MG63 (cell line): Measurements from ENCODE around the gene NOL3. TPM values are rescaled to one million over a fixed set of nuclear protein-coding genes. Genes with fewer than 3 reads are reported as not detected.

ENCODE experiments used
- total RNA-seq: library from RNA; depleted of rRNA; stranded (reverse); fragments of >200 nt; shearing (Covaris generic); gene quantifications from 2 replicates; pipeline ENCODE4 v1.2.3, GENCODE V29; 2014; ENCODE audit warnings: low replicate concordance; rRNA removed

NOL3 gene
- total RNA-seq, 1 experiment from 2014 or later: 16.5 TPM

Other genes with a start within 250 kb of the NOL3 start
- 1.6 and 10.4 TPM in 2 replicates for gene RRAD, start 245.0 kb upstream of the NOL3 start, total RNA-seq
- 52.7 and 125 TPM in 2 replicates for gene CIAO2B, start 236.1 kb upstream of the NOL3 start, total RNA-seq
- 12.8 and 32.7 TPM in 2 replicates for gene CES2, start 235.0 kb upstream of the NOL3 start, total RNA-seq
- 1.3 and 1.9 TPM in 2 replicates for gene CES3, start 209.3 kb upstream of the NOL3 start, total RNA-seq
- gene CES4A, start 181.9 kb upstream of the NOL3 start, total RNA-seq: 0.82 TPM in 1 of 2 replicates, not detected in the other
- gene CBFB, start 141.4 kb upstream of the NOL3 start, total RNA-seq: 15.8 and 22.5 TPM in 2 replicates
- gene PHAF1, start 60.6 kb upstream of the NOL3 start, total RNA-seq: 5.6 and 18.9 TPM in 2 replicates
- 5.2 and 10.0 TPM in 2 replicates for gene B3GNT9, start 19.5 kb upstream of the NOL3 start, total RNA-seq
- 11.4 and 14.4 TPM in 2 replicates for gene TRADD, start 10.6 kb upstream of the NOL3 start, total RNA-seq
- gene FBXL8, start 10.6 kb upstream of the NOL3 start, total RNA-seq: 2.5 and 7.0 TPM in 2 replicates
- 3.9 TPM in 1 of 2 replicates, not detected in the other for gene HSF4, start 5.8 kb upstream of the NOL3 start, total RNA-seq
- 5.7 and 8.5 TPM in 2 replicates for gene MATCAP1, start 13.4 kb downstream of the NOL3 start, total RNA-seq
- gene EXOC3L1, start 19.6 kb downstream of the NOL3 start, total RNA-seq: not detected in 2 replicates
- gene E2F4, start 21.6 kb downstream of the NOL3 start, total RNA-seq: 72.5 and 81.0 TPM in 2 replicates
- gene ELMO3, start 28.6 kb downstream of the NOL3 start, total RNA-seq: 1.9 TPM in 1 of 2 replicates, not detected in the other
- gene TMEM208, start 56.6 kb downstream of the NOL3 start, total RNA-seq: 27.1 and 33.2 TPM in 2 replicates
- gene FHOD1, start 76.9 kb downstream of the NOL3 start, total RNA-seq: 7.7 and 8.9 TPM in 2 replicates
- 0.03 TPM in 1 of 2 replicates, not detected in the other for gene SLC9A5, start 78.4 kb downstream of the NOL3 start, total RNA-seq
- gene PLEKHG4, start 109.0 kb downstream of the NOL3 start, total RNA-seq: 78.0 and 80.1 TPM in 2 replicates
- not detected in 2 replicates for gene KCTD19, start 156.2 kb downstream of the NOL3 start, total RNA-seq
- 0.33 and 0.39 TPM in 2 replicates for gene LRRC36, start 156.3 kb downstream of the NOL3 start, total RNA-seq
- gene TPPP3, start 223.0 kb downstream of the NOL3 start, total RNA-seq: not detected in 2 replicates
- 2.3 TPM in 1 of 2 replicates, not detected in the other for gene ZDHHC1, start 245.9 kb downstream of the NOL3 start, total RNA-seq